Peyer's patch (tissue), 4 donors: ENCODE measurements around the gene SLC25A22. TPM values are rescaled to one million over a fixed set of nuclear protein-coding genes. Genes with fewer than 3 reads are reported as not detected.

Experiments
- DNase-seq, 3 donors: peaks; one replicate each; pipeline ENCODE4 v3.0.0-alpha.2; 2017 to 2019
- H3K27ac ChIP-seq, 4 donors: fragments of 200-600 bp; sonication (generic); one replicate each; pipeline ENCODE4 v1.5.1; 2016 to 2019
- H3K27me3 ChIP-seq, 2 donors: fragments of 200-600 bp; sonication (generic); one replicate each; pipeline ENCODE4 v1.5.1; 2019
- H3K36me3 ChIP-seq, 3 donors: fragments of 200-600 bp; sonication (generic); one replicate each; pipeline ENCODE4 v1.5.1; 2016 to 2019
- H3K4me1 ChIP-seq, 4 donors: fragments of 200-600 bp; sonication (generic); one replicate each; pipeline ENCODE4 v1.5.1; 2016 to 2019
- H3K4me3 ChIP-seq, 4 donors: fragments of 200-600 bp; sonication (generic); 1 replicate in 3 of 4; 2 replicates in 1 of 4; pipeline ENCODE4 v1.5.1; 2016 to 2019; ENCODE audit warnings: mild to moderate bottlenecking in 1 of 4
- H3K9me3 ChIP-seq, 4 donors: fragments of 200-600 bp; sonication (generic); one replicate each; pipeline ENCODE4 v1.5.1; 2016 to 2019; ENCODE audit warnings: mild to moderate bottlenecking in 1 of 4
- POLR2A ChIP-seq, 2 donors: fragments of 450-650 bp; IDR thresholded peaks; one replicate each; pipeline ENCODE4 v1.5.1; 2017; ENCODE audit warnings: antibody characterized with exemption in 2 of 2, mild to moderate bottlenecking in 2 of 2, moderate library complexity in 2 of 2
- total RNA-seq, 4 donors: library from RNA; depleted of rRNA; stranded (reverse); fragments of >200 nt; gene quantifications; one replicate each; pipeline ENCODE4 v1.1.0, GENCODE V29; 2016
- TF ChIP-seq, protein P1 (sequence below), 6 experiments: fragments of 450-650 bp in 4 of 6; fragments of 200-600 bp in 2 of 6; sonication (generic) in 1 of 6; IDR thresholded peaks; one replicate each; pipeline ENCODE4 v1.5.1; 2017 to 2019; ENCODE audit warnings: antibody characterized with exemption in 6 of 6, mild to moderate bottlenecking in 3 of 6, moderate library complexity in 1 of 6

Gene SLC25A22
- total RNA-seq, 4 donors from 2014 or later: 14.2 to 22.0 (median 16.6) TPM

DNA sequence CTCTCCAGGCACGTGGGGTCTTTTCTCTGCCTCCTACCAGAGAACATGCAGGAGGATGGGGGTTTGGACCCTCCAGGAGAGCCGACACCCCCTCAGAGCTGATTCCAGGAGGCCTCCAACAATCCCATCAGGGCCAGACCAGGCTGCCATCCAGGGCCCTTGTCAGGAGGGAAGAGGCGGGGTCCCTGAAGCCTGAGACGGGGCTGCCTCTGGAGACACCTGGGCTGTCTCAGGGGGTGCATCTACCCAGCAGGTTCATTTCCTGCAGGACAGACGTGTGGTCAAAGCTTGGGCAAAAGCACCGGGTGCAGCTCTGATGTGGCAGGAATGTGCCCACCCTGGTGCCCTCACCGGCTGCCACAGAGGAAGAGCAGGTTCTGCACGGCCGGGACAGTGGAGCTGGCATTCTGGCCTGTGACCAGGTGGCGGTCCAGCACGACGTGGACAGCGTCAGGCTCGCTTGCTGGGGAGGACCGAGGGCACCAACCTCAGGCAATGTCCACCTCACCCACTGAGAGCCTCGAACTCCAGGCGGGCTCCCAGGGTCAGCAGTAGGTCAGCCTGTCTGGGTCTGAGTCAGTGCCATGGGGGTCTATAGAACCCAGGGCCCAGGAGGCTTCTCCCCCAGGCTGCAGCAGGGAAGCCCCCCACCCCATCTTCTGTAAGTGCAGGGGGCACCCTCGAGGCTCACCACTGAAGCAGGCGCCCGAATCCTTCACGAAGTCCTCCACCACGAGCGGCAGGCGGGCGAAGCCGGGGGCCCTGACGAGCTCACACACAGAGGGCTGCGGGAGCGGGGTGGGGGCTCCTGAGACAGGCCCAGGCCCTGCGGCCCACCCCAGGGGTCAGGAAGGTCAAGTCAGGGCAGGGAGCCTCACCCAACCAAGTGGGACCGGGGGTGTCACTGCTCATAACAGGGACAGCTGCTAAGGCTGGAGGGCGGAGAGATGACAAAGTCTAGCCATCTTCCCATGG is 27.2 kb downstream of the SLC25A22 start:
- TF ChIP-seq, protein P1, sequence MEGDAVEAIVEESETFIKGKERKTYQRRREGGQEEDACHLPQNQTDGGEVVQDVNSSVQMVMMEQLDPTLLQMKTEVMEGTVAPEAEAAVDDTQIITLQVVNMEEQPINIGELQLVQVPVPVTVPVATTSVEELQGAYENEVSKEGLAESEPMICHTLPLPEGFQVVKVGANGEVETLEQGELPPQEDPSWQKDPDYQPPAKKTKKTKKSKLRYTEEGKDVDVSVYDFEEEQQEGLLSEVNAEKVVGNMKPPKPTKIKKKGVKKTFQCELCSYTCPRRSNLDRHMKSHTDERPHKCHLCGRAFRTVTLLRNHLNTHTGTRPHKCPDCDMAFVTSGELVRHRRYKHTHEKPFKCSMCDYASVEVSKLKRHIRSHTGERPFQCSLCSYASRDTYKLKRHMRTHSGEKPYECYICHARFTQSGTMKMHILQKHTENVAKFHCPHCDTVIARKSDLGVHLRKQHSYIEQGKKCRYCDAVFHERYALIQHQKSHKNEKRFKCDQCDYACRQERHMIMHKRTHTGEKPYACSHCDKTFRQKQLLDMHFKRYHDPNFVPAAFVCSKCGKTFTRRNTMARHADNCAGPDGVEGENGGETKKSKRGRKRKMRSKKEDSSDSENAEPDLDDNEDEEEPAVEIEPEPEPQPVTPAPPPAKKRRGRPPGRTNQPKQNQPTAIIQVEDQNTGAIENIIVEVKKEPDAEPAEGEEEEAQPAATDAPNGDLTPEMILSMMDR (IDR thresholded peaks at IDR 0.05): no peak
- no peak for TF ChIP-seq POLR2A (IDR thresholded peaks at IDR 0.05)
- no peaks in the 10 kb centered on the region for H3K9me3 ChIP-seq
- H3K27ac ChIP-seq: no peak overlapping the region
- no peak for DNase-seq
- H3K36me3 ChIP-seq: peaks cover 0 to 52% (median 0%) of the 10 kb centered on the region in 3 donors
- no peak overlapping the region for H3K4me3 ChIP-seq
- no peaks in the 10 kb centered on the region for H3K27me3 ChIP-seq
- H3K4me1 ChIP-seq: peaks cover 0 to 13% (median 1%) of the 10 kb centered on the region in 4 donors

DNA sequence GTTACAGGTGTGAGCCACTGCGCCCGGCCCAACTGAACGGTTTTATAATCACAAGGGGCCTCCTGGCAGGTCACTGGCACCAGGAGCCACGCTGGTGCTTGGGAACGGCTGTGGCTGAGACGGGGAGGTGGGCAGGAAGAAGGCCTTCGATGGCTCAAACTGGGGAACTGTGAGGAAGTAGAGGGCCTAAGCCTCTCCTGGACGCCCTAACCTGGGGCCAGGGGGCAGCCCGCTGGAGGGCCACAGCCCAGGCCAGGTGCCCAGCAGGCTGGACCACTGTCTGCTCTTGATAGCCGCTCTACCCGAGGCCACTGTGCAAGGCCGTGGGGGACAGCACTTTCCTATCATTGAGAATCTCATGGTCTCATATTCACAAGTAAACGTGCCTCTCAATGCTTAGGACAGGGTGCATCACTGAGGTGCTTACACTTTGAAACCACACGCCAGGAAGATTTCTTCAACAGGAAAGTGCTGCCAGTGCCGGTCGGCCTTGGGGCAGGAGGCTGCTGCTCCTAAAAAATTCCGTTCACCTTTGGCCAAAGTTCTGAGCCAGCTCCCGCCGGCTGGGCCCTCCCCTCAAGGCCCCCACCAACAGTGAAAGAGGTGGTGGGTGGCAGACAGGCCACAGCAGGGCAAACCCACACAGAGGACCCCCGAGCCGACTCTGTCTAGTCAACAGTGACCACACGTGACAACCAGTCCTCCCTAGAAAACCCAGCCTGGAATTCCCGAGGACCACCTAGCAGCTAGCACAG is 28.0 kb downstream of the SLC25A22 start:
- H3K4me1 ChIP-seq: peaks cover 0 to 4% (median 0%) of the 10 kb centered on the region in 4 donors
- no peak overlapping the region for H3K27ac ChIP-seq
- no peak overlapping the region for H3K4me3 ChIP-seq
- peaks cover 0 to 57% (median 0%) of the 10 kb centered on the region in 3 donors for H3K36me3 ChIP-seq
- H3K27me3 ChIP-seq: no peaks in the 10 kb centered on the region
- no peak for DNase-seq
- TF ChIP-seq, protein P1 (IDR thresholded peaks at IDR 0.05): no peak
- no peak for TF ChIP-seq POLR2A (IDR thresholded peaks at IDR 0.05)
- no peaks in the 10 kb centered on the region for H3K9me3 ChIP-seq

DNA sequence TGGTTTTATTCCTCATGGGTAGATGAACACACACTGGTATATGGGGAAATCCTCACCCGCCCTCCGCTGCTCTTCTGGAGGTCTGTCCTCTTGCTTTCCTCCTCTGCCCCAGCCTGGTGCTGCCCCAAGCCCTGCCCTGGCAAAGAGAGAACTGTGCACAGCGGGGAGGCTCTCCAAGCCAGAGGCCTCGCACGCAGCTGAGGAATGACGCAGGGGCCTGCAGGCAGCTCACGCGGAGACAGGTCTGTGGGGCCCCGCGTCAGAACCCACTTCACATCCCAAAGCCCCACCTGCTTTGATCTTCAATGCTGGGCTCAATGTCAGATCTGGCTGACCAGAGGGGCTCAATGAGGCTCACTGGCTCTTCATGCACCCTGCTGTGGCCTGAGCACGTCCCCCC is 30.8 kb downstream of the SLC25A22 start:
- H3K4me1 ChIP-seq: peaks cover 0 to 5% (median 0%) of the 10 kb centered on the region in 4 donors
- TF ChIP-seq, protein P1 (IDR thresholded peaks at IDR 0.05): no peak
- no peak for DNase-seq
- peaks cover 0 to 67% (median 0%) of the 10 kb centered on the region in 3 donors for H3K36me3 ChIP-seq
- no peak overlapping the region for H3K4me3 ChIP-seq
- no peak overlapping the region for H3K27ac ChIP-seq
- H3K9me3 ChIP-seq: no peaks in the 10 kb centered on the region
- H3K27me3 ChIP-seq: no peaks in the 10 kb centered on the region

DNA sequence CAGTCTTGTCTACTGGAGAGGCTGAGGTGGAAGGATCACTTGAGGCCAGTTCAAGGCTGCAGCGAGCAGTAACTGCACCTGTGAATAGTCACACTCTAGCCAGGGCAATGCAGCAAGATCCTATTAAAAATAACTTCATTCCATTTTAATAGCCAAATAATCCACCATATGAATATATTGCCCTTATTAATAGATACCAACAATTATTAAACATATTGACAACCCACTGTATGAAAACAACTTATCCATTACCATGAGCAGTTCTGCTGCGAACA is 31.2 kb downstream of the SLC25A22 start:
- H3K4me1 ChIP-seq: peaks cover 0 to 5% (median 0%) of the 10 kb centered on the region in 4 donors
- H3K27ac ChIP-seq: no peak overlapping the region
- no peaks in the 10 kb centered on the region for H3K9me3 ChIP-seq
- no peak for TF ChIP-seq POLR2A (IDR thresholded peaks at IDR 0.05)
- TF ChIP-seq, protein P1 (IDR thresholded peaks at IDR 0.05): no peak
- peaks cover 0 to 64% (median 0%) of the 10 kb centered on the region in 3 donors for H3K36me3 ChIP-seq
- no peak overlapping the region for H3K4me3 ChIP-seq
- no peak for DNase-seq
- no peaks in the 10 kb centered on the region for H3K27me3 ChIP-seq

DNA sequence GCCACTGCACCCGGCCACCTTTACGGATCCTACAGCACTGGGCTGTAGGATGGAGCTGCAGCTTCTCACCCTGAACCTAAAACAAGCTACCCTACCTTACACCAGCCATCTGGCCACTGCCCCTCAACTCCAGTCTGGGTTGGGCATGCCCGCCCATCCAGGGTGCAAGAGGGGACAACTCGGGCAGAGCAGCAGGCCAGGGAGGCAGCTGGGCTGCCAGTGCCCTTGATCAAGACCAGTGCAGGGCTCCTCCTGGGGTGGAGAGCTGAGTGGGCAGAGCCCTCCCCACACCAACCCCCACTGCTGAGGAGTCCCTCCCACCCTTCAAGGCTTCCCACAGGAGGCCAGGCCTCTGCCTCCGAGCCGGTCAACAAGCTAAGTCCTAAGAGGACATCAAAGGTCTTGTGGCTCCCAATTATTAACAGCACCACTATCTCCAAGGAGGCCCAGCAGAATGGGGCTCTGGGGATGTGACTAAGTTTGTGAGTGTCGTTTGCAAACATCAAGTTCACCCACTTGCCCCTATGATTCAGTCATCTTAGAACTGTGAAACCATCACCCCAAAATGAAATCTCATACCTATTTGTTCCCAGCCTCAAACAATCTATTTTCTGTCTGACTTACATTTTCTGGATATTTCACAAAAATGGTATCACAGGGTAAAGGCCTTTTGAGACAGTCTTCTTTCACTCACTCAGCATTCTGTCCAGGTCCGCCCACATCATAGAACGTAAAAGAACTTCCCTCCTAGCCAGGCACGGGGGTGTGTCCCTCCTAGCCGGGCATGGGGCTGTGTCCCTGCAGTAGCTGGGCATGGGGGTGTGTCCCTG is 31.8 kb downstream of the SLC25A22 start:
- H3K4me1 ChIP-seq: peaks cover 0 to 5% (median 0%) of the 10 kb centered on the region in 4 donors
- no peaks in the 10 kb centered on the region for H3K27me3 ChIP-seq
- H3K27ac ChIP-seq: no peak overlapping the region
- H3K36me3 ChIP-seq: peaks cover 0 to 60% (median 0%) of the 10 kb centered on the region in 3 donors
- TF ChIP-seq POLR2A (IDR thresholded peaks at IDR 0.05): no peak
- TF ChIP-seq, protein P1 (IDR thresholded peaks at IDR 0.05): no peak
- no peak overlapping the region for H3K4me3 ChIP-seq
- no peak for DNase-seq
- H3K9me3 ChIP-seq: no peaks in the 10 kb centered on the region
